Left ventricle myocardium inferior (tissue), 1 donor: Measurements from ENCODE around the gene MAN1C1. TPM values are rescaled to one million over a fixed set of nuclear protein-coding genes. Genes with fewer than 3 reads are reported as not detected.

Experiments
- DNase-seq: peaks from one replicate; pipeline ENCODE4 v3.0.0-alpha.2; 2020
- H3K27ac ChIP-seq: fragments of 200-600 bp; replicated peaks from 2 replicates; pipeline ENCODE4 v1.8.0; 2021
- H3K27me3 ChIP-seq: fragments of 200-600 bp; 2 replicates; pipeline ENCODE4 v1.8.0; 2021; ENCODE audit warnings: low read depth
- H3K36me3 ChIP-seq: fragments of 200-600 bp; 2 replicates; pipeline ENCODE4 v1.8.0; 2021
- H3K4me1 ChIP-seq: fragments of 200-600 bp; 2 replicates; pipeline ENCODE4 v1.8.0; 2021
- H3K4me3 ChIP-seq: fragments of 200-600 bp; 2 replicates; pipeline ENCODE4 v1.8.0; 2021; ENCODE audit warnings: mild to moderate bottlenecking, moderate library complexity
- H3K9me3 ChIP-seq: fragments of 200-600 bp; replicated peaks from 2 replicates; pipeline ENCODE4 v1.8.0; 2021
- CTCF ChIP-seq: fragments of 200-600 bp; IDR thresholded peaks from 2 replicates; pipeline ENCODE4 v1.8.0; 2021; ENCODE audit warnings: antibody characterized with exemption, mild to moderate bottlenecking, borderline replicate concordance
- intact Hi-C: fragments of 100-400 bp; cut with micrococcal nuclease; formaldehyde crosslinking; loops from one replicate; pipeline ENCODE4 v1.11.0; 2022
- long read RNA-seq: library from polyadenylated mRNA; unstranded; transcript quantifications from one replicate; pipeline ENCODE4 v2.0.0, GENCODE V29; 2021
- total RNA-seq: library from RNA; stranded (reverse); fragmentation: NEBNext Ultra II Directional; extraction: Animal tissue kit (Norgen Biotek cat#: 25700); gene quantifications from one replicate; pipeline ENCODE4 v1.2.1, GENCODE V29; 2021
- donor health status: DM: no; HTN: yes; CAD: no; lungs with severe emphysema.

The MAN1C1 gene
- total RNA-seq = 18.0 TPM
- long read RNA-seq, full-length matches to known transcripts = 54 of 67 reads
- long read RNA-seq, partial matches to known transcripts = 3 of 67 reads
- long read RNA-seq, other reads (novel, unspliced or antisense) = 10 of 67 reads

GRCh38 chr1:25616095-25616986, at the start of gene MAN1C1:
Gene MAN1C1, plus strand, starts transcription at chr1:25616791. Its CDS starts 1,007 bp downstream, at chr1:25617798.
- intact Hi-C loops = loop anchor here (5.0 to 10.0 kb wide), 2 partner anchors 76 to 128 kb away; no protein-coding TSS in a partner anchor
- Histone ChIP-seq H3K4me3 (peak within 1 kb of the TSS; percentile 96), H3K36me3 (no peaks in the 10 kb centered on the region), H3K27me3 (no peaks in the 10 kb centered on the region), H3K27ac (peak within 1 kb of the TSS; percentile 87), H3K9me3 (no peaks in the 10 kb centered on the region), H3K4me1 (peaks cover 58% of the 10 kb centered on the region)
- TF ChIP-seq CTCF = peak; percentile 66
- peak; percentile 91 for DNase-seq

- no peaks in the 10 kb centered on the region for H3K9me3 ChIP-seq
- H3K27me3 ChIP-seq = no peaks in the 10 kb centered on the region
- TF ChIP-seq CTCF = no peak
- intact Hi-C loops = no loop called here
- no peak overlapping the region for H3K4me3 ChIP-seq
- DNase-seq = no peak
- peaks cover 48% of the 10 kb centered on the region for H3K4me1 ChIP-seq
- peak overlapping the region; percentile 83 for H3K27ac ChIP-seq
- peaks cover 12% of the 10 kb centered on the region for H3K36me3 ChIP-seq
Observed at GRCh38 chr1:25567710-25568089, 48.9 kb upstream of the MAN1C1 start.

GRCh38 chr1:25568090-25568833, 48.3 kb upstream of the MAN1C1 start:
- Histone ChIP-seq H3K27ac (peak overlapping the region; percentile 83), H3K4me1 (peaks cover 54% of the 10 kb centered on the region), H3K36me3 (peaks cover 8% of the 10 kb centered on the region), H3K4me3 (no peak overlapping the region), H3K9me3 (no peaks in the 10 kb centered on the region), H3K27me3 (peaks cover 1% of the 10 kb centered on the region)
- no peak for DNase-seq
- intact Hi-C loops = no loop called here
- TF ChIP-seq CTCF = no peak

GRCh38 chr1:25568834-25569596, 47.6 kb upstream of the MAN1C1 start:
- peaks cover 58% of the 10 kb centered on the region for H3K4me1 ChIP-seq
- DNase-seq = no peak
- intact Hi-C loops = no loop called here

More at GRCh38 chr1:25568834-25569596, 47.6 kb upstream of the MAN1C1 start:
- TF ChIP-seq CTCF = no peak
- Histone ChIP-seq H3K9me3 (no peaks in the 10 kb centered on the region), H3K27ac (peak overlapping the region; percentile 83), H3K36me3 (peaks cover under 1% of the 10 kb centered on the region), H3K4me3 (no peak overlapping the region), H3K27me3 (peaks cover 5% of the 10 kb centered on the region)
